Activated CD8-positive, alpha-beta memory T cell treated with anti-CD3 and anti-CD28 coated beads, Interleukin-2, amount 50 U/mL, for 24 hours (primary cell): Measurements from ENCODE around the gene ZNF580.

Experiments
- DNase-seq: peaks from one replicate; pipeline ENCODE4 v3.0.0-alpha.2; 2020; ENCODE audit errors: extremely low read depth

ZNF580 gene

GRCh38 chr19:55679343-55680257 lies 38.8 kb downstream of the ZNF580 start:
- DNase-seq: no peak

- DNase-seq: no peak
Observed at GRCh38 chr19:55680339-55681130, 39.7 kb downstream of the ZNF580 start.

DNA sequence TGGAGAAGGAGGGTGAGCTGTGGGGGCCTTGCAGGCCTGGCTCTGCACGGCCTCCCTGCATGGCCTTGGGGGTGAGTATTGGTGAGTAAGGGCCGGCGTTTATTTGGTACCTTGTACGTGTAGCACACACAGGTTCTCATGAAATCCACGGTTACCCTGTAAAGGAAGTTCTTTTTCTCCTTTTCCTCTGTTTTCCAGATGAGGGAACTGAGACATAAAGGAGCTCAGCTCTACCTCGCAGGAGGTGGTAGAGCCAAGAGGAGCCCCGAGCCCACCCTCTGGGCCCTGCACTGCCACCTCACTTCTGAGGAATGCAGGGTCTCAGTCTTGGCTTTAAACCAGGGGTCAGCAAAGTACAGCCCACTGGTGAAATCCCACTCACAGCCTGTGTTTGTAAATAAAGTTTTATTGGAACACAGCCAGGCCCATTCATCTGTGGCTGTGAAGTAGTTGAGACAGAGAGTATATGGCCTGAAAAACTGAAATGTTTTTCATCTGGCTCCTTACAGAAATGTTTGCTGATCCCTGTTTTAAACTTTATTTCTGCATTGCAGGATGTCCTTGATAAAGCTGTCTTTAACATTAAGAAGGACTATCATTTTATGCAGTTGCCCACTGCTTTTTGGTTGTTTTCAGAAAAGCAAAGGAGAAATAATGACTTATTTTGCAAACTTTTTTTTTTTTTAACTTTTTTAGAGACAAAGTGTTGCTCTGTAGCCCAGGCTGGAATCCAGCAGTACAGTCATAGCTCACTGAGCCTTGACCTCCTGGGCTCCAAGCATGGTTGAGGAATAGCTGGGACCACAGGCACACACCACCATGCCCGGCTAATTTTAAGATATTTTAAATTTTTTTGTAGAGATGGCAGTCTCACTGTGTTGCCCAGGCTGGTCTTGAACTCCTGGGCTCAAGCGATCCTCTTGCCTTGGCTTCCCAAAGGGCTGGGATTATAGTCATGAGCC lies 40.6 kb downstream of the ZNF580 start:
- DNase-seq: no peak

DNA sequence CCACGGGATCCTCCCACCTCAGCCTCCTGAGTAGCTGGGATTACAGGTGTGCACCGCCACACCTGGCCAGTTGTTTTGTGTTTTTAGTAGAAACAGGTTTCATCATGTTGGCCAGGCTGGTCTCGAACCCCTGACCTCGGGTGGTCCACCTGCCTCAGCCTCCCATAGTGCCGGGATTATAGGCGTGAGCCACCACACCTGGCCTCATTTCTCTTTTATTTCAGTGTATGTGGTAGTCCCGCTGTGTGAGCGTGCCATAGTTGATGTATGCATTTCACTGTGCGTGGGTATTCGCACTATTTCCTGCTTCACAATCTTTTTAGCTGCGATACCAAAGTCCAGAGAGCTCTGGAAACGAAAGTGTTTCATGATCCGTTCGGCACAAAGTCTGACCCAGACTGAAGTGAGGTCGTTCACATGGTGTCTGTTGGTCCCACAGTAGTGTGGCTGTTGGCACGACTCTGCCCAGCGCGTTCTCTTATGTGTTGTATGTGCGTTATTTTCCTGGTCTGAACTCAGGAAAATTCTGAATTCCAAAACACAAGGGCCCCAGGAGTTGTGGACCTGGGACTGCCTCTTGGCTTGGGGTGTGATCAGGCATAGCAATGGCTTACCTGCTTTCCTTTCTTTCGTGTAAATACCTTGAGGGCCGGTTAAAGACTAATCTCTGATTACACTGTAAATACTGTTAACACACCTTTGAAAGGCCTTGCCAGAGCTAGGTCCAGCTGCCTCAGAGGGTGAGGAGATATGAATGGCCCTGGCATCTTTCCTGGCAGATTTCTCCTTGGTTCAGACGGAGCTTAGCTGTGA lies 42.9 kb downstream of the ZNF580 start:
- DNase-seq: no peak

GRCh38 chr19:55684946-55685681 lies 44.3 kb downstream of the ZNF580 start:
- no peak for DNase-seq

- no peak for DNase-seq
Observed at GRCh38 chr19:55685776-55686175, 45.0 kb downstream of the ZNF580 start.

DNA sequence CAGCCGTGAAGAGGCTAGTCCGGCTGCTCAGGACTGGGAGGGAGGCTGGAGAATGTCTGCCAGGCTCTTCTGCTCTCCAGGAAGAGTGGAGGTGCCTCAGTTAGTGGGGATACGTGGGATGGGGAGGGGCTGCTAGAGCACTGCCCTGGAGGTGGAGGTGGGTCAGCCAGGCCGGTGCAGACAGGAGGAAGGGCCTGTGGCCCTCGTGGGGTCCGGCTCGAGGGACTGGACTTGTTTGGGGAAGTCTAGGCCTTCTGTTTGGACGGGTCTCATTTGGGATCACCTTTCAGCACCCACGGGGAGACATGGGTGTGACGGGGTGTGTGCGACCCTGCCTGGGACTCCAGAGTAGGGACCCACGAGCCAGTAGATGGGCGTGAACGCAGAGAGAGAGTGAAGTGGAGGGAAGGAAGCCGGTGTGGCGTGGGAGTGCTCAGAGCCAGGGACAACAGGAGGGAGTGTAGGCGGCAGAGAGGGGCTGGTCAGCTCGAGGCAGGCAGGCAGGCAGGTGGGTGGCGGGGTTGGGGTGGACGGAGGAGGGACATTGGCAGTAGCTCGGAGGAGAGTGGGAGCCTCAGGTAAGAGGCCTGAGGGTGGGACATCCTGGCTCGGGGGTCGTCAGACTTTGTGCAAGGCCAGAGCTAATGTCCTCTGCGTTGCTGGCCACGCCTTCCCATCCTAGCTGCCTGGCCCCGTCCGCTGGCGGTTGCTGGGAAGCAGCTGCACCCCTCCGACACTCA lies 45.7 kb downstream of the ZNF580 start:
- no peak for DNase-seq

GRCh38 chr19:55687281-55688201 lies 46.7 kb downstream of the ZNF580 start:
- DNase-seq: no peak

DNA sequence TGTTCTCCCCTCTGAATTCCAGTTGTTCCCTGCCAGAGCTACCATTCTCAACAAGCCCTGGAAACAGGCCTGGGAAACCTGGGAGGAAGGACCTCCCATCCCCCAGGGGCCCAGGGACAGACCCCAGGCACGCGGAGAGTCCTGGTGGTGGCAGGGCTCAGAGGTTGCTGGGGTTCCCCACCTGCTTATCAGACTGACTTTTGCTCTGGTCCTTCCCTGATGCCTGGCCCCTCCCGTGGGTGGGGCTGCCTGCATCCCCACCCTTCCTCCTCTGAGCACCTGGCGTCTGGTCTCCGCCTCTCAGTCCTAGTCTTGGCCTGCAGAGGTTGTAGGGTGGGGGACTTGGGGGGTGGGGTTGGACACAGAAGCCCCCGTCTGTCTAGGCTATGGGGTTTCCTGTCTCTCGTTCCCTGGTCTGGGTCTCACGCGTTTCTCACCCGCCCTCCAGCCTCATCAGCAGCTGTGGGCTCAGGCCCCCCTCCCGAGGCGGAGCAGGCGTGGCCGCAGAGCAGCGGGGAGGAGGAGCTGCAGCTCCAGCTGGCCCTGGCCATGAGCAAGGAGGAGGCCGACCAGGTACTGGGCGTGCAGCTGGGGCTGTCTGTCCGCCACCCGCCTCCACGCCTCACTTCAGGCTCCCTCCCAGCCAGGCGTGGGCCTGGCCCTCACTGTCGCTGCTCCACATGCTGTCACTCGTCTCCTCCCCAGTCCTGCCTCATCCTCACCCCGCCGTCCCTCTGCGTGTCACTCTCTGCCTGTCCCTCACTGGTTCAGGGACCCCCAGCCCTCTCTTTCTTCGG lies 47.8 kb downstream of the ZNF580 start:
- DNase-seq: no peak

DNA sequence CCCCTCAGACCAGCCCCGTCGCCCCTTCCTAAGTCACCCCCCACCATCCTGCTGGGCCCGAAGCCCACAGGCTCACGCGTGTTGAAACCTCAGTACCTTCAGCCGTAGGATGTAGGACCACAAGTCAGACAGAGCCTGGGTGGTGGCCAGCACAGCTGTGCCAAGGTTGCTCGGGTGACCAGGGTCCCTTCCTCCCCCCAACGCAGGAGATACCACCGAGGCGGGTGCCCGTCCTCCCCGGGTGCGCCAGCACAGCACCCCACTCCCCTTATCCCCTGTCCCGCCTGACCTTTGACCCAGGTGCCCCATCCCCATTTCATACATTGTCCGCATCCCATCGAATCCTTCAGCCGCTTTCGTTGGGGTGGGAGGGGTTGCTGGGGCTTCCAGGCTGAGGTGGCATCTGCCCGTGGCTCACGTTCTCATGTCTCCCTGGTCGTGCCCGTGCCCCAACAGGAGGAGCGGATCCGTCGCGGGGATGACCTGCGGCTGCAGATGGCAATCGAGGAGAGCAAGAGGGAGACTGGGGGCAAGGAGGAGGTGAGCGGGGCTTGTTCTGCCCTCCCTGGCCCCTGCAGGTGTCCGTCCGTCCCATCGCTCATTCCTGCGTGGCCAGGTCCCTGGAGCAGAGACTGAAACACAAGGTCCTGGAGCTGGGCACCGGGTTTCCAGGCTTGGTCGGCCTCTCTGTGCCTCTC lies 48.8 kb downstream of the ZNF580 start:
- DNase-seq: no peak

DNA sequence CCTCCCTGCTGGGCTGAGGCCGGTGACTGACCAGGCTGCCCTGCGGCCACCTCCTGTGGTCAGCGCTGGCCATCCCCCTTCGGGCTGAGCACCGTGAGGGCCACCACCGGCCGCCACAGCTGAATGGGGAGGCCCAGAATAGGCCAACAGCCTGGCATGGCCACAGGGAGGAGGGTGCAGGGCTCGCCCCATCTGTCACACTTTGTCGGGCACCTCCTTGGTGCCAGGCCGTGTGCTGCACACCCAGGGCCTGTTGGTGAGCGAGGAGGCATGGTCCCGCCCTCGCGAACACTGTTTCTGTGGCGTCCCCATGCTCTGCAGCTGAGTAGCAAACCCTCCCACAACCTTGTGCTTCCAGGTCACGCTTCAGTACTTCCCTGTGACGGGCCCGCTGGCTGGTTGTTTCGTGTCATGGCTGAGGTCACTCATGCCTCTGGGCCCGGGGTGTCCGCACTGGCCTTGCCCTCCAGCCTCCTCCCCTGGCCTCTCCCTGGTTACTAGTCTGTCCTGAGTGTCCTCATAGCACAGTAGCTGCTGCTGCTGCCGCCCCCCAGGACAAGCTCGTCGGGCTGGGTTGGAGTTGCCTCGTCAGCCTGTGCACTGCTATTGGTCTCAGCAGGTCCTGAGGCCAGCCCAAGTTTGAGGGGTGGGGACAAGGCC lies 49.4 kb downstream of the ZNF580 start:
- DNase-seq: no peak

DNA sequence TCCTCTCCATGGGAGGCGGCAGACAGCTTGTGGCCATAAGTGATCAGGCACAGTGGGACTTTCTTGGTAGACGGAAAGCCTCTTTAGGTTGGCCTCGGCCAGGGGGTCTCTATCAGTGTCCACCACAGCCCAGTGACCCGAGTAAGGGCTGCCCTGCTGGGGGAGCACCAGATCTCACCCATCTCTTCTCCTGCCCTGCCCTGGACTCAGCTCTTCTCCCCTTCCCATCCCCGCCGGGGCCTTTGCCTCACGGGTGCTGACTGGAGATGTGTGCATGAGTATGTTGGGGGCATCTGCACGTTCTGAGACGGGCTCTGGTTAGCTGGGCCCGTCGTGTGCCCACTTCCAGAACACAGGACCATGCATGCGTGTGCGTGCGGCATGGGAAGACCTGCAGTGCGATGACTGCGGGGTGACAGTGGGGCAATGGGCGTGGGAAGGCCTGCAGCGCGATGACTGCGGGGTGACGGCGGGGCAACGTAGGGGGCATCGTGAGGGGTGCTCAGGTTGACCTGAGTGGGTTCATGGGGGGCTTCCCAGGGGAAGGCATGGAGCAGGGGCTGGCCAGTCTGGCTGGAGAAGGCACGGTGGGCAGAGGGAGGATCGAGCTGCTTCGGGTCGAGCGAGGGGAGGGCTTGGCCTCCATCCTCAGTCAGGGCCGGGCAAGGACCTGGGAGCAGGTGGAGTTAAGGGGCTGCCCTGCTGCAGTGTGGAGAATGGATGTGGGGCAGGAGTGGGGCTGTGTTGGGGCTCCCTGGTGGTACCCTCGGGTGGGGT lies 50.2 kb downstream of the ZNF580 start:
- DNase-seq: no peak

DNA sequence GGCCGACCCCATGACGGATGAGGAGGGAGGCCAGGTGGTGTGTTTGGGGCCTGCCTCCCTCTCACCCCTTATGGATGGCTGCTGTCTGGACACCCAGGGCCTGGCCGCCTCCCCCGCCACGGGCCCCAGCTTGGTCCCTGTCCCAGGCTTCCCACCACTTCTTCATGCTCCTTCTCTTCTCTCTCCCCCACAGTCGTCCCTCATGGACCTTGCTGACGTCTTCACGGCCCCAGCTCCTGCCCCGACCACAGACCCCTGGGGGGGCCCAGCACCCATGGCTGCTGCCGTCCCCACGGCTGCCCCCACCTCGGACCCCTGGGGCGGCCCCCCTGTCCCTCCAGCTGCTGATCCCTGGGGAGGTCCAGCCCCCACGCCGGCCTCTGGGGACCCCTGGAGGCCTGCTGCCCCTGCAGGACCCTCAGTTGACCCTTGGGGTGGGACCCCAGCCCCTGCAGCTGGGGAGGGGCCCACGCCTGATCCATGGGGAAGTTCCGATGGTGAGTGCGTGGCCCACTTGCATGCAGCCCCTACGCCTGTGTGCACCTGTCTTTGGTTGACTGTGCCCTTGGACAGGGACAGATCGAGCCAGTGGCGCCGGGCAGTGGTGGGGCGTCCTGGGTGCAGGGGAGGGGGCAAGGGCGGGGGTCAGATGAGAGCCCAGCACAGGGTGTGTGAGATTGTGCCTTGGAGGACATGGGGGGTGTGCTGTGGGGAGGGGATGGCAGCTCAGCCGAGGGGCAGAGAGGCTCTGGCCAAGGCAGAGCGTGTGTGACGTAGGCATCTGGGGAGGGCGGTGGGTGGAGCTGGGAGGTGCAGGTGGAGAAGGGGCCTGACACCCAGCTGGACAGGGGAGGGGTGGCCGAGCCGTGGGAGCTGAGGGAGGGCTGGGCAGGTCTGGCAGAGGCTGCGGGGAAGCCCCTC lies 51.0 kb downstream of the ZNF580 start:
- no peak for DNase-seq

- DNase-seq: no peak
Observed at GRCh38 chr19:55692681-55693081, 51.9 kb downstream of the ZNF580 start.
